ENCODE results near the gene KLHDC8B.

Gene KLHDC8B

DNA sequence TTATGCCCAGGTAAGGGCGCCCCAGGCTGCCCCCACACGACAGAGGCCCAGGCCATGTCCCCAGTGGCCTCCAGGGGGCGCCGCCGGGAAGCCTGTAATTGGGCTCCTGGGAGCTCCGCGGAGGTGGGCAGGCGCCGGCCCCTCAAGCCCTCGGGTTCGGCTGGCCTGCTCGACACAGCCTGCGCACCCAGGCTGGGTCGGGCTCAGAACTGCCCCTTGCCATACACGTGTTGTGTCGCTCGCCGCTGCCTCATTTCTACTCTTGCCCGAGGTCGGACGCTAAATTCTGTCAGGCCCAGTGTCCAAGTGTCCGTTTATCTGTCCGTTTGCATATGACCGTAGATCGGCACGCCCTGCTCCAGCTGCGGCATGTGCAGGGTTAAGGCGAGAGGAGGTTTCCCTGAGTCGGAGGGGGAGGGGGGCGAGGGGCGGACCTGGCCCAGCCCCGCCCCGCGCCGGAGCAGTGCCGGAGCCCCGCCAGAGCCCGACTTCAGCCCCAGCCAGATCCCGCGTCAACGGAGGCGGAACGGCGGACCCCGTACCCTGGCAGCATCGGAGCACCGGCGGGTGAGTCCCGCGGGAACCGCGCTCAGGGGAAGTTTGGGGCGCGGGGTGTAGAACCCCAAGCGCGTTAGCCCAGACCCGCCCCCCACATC, at the start of gene KLHDC8B:
Gene KLHDC8B, plus strand, starts transcription at position 480 of the 656 bp plus-strand sequence. CDS start 1,172 bp downstream, outside the sequence.
- peak; percentile 83 for DNase-seq

DNA sequence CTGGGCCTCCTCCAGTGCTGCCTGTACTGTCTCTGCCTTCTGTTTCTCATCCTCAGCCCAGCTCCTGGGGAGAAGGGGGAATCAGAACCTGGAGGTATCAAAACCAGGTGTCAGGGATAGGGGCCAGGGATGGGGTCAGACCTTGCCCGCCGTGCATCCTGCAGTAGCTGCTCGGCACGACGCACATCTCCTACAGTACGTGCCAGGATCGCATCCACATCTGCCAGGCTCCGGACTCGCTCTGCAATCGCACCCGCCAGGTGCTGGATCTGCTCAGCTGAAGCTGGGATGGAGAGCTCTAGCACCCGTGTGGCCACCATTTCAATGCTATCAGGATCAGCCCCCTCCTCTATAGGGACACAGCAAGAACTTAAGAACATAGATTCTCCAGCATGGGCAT, 49.4 kb upstream of the KLHDC8B start:
- no peak for DNase-seq

DNA sequence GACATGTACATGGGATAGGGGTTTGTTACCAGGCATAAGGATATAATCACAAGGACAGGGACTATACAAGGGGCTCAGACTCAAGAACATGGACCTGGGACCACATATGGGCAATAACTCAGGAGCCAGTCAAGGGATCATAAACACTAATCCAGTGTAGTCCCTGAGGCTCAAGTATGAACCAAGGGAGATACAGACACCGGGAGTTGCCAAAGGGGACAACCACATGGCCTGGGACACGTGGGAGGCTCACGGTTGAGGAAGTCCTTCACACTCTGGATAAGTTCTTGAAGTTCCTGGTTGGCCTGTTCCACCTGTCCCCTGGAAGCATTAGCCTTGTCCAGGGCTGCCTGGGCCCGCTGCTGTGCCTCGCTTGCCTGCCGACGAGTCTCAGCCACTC, 48.9 kb upstream of the KLHDC8B start:
- no peak for DNase-seq

DNA sequence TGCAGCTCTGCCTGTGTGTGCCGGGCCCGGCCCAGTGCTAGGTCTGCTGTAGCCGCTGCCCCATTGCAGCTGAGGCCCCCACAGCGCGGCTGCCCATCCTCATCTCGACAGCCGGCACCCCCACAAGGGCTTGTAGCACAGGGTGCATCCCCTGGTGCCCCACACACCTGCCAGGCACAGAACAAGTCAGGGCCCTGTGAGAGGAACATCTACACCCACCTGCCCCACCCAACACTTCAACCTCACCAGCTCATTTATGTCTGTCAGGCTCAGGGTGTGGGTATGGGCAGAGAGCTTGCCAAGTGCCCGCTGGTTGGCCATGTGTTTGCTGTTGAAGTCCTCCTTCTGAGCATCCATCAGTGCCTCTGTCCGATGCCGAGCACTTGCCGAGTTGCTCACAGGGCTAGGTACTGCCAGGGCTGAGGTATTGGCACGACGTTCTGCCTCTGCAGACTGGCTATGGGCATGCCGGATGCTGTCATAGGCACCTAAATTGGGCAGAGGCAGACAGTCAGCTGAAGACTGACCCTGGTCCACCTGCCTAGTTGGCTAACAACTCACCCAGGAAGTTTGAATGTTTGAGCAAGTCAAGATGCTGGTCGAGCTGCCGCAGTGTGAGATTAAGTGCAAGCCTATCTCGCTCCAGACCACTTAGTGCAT, 48.4 kb upstream of the KLHDC8B start:
- no peak for DNase-seq

DNA sequence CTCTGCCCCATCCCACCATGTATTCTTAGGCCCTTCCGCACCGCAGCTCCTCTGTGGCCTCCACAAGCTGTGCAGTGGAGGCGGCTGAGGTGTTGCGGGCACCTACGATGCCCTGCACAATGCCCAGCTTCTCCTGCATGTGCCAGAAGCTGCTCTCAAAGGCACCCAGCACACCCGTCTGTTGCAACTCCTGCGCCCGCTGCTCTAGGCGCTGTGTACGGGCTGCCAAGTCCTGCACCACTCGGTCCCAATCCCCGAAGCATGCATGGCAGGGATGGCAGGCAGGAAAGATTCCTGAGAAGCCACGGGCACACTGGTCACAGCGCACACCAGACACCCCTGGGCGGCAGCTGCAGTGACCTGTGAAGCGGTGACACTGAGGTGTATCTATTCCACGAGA, 47.7 kb upstream of the KLHDC8B start:
- DNase-seq = no peak

DNA sequence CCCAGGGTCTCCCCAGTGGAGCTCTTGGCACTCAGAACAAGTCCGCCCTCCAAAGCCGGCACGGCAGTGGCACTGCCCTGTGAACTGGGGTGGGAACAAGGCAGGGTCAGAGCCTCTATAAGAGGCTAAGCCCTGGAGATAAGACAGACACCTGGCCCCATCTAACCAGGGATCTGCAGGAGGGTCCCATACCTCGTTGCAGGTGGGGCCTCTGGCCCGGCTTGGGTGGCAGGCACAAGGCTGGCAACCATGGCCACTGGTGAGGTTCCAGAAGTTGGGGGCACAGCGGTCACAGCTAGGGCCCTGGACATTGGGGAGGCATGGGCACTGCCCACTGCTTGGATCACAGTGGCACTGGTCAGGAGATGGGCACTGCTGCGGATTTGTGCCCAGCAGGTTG, 47.2 kb upstream of the KLHDC8B start:
- DNase-seq = no peak

DNA sequence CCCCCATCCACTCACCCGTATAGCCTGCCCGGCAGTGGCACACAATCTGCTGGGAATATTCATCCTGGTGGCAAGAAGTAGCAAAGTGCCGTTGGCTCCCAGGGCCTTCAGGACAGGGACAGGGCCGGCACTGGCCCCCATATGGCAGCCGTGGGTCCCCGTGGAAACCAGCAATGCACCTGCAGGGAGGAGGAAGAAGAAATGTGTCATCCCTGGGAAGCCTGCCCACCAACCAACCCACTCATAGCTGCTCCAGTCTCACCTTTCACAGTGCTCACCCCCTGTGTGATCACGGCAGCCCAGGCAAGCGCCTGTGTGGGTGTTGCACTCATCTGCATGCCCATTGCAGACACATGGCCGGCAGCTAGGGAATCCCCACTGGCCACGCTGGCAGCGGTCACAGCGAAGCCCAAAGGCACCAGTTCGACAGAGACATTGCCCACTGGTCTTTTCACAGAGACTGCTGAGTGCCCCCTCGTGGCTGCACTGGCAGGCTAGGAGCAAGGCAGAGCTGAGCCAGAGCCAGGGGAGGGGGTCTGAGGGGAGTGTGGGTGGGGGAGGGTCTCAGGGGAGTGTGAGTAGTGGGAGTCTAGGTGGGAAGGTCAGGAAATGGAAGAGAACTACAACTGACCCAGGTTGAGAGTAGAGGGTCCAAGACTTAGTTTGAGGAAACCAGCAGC, 46.3 kb upstream of the KLHDC8B start:
- no peak for DNase-seq

DNA sequence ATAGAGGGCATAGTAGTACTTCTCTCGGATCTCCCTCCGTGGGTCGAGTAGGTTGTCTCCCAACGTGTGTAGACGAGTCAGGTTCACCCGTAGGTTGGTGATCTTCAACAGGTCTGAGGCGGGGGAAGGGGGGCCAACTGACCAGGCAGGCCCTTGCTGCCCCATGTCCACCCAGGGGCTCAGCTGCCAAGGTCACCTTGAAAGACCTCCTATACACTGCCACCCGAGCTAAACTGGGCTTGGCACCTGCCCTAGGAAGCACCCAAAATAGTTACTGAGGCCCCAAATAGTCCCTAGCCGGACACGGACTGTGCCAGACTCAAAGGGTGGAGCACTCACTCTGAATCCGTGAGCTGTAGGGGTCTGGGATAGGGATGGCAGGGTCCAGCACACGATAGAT, 40.4 kb upstream of the KLHDC8B start:
- DNase-seq = no peak

DNA sequence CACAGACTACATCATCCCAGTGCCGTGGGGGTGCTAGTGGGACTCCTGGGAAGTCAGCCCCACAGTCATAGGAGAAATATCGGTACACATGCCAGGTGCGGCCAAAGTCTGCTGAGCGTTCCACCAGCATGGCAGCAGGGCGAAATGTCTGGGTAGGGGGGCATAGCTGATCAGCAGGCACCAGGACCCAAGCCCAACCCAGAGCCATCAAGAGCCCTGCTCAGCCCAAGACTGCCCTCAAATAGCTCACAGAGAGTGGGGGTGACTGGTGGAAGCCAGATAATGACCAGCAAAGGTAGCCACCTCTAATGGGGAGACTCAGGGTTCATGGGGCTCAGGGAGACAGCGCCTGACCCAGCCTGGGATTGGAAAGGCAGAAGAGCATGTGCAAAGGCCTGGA, 39.8 kb upstream of the KLHDC8B start:
- DNase-seq = no peak

DNA sequence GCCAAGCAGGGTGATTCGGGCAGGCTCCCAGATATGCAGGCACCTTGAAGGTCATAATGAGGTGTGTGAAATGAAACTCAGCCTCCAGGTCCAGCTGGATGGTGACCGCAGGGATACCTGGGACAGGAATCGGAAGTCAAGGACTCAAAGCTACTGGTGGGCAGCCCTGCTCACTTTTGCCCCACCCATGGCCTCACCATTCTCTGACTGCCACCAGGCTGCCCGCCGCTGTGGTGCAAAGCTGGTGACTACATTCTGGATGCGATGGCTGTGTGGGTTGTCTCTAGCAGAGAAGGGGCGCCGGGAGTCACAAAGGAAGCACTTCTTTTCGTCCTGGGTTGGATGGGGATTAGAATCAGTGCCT, 39.3 kb upstream of the KLHDC8B start:
- no peak for DNase-seq

DNA sequence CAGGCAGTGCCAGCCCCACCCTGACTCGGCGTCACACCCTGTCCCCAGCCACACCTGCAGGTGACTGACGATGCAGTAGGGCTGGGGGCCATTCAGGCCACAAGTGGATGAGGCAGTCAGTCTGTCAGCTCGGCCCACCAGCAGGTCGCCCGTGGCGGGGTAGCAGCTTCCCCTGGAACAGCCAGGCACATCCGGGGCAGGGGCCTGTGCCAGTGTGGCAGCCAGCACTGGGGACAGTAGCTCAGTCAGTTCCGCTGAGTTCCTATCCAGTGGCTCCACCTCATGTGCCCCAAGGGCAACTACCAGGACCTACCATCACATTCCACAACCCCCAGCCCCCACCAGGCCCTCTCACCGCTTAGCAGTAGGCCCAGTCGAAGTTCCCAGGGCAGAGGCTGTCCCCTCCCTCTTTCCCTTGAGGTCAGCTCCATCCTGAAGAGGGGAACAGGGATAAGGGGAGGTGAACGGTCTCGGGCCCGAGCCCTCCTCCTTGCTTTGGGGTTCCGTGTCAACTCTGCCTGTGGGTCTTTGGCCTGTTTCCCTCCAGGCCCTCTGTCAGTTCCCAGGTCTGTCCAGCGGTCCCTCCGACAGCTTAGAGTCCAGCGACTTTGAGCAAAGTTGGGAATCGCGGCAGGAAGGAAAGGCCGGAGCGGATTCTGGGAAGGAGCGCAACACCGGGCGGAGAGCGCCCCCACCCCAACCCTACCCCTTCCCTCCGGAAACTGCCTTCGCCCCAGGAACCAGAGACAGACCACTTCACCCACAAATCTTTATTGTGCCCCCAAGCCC, 38.8 kb upstream of the KLHDC8B start, which contains the start of gene LAMB2:
Gene LAMB2, minus strand, starts transcription at position 614 of the 789 bp plus-strand sequence. Its CDS starts 183 bp downstream, at position 431.
- DNase-seq = no peak

DNA sequence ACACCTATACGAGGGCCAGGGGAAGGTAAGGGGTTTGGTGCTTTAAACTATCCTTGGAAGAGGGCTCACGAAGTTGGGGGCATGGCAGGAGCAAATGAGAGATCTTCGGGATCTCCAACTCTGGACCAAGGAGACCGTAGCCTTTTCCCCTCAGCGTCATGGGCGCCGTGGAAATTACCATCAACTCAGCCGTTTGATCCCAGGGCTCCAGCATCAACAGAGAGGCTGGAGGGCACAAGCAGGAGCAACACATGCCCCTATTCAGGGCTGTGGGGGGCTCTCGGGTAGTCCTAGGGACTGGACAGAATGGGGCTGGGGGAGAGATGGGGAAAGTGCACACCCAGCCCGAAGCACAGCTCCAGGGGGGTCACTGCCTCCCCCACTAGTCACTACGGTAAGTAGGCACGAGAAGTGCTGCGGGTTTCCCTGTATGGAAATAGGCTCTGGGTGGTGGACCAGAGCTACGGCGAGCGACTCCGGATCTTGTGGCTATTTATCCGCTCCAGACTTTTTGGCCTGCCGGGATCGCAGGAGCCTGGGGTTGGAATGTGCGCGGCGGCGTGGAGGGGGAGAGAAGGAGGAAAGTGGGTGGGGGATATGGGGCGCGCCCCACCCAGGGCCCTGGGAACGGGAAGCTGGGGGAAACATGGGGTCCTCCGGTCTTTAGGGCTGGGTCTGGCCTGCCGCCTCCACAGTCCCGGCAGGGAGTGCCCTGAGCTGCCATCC, 38.0 kb upstream of the KLHDC8B start:
- no peak for DNase-seq

DNA sequence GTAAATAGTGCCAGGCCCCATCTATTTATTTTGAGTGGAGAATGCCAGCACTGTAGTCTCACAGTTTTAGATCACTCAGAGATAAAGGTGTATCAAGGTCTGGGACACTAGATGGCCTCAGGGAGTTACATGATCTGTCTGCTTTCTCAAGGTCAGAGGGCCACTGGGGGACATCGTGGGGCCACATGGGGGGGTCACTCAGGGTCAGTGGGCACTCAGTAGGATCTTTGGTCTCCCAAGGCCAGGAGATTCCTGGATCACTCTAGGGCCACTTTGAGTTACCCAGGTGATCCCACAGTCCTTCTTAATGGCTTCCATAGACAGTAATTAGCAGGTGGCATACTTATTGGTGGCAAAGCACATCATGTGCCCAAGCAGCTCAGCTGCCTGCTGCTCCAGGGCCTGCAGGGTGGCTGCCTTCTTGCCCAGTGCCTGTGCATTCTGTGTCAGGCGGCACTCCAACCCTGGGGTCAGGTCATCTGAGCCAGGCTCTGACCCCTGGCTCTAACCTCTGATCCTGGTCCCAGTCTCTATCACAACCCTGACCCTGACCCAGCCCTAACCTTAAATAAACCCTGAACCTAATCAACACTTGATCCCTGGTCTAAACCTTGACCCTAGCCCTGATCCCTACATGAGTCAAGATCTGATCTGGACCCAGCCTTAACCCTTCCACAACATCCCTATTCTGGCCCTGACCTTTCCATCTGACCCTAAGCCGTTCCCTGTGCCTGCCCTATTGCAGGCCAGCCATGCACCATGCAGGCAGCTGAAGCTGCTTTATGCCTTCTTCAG, 36.7 kb upstream of the KLHDC8B start:
- DNase-seq = no peak

DNA sequence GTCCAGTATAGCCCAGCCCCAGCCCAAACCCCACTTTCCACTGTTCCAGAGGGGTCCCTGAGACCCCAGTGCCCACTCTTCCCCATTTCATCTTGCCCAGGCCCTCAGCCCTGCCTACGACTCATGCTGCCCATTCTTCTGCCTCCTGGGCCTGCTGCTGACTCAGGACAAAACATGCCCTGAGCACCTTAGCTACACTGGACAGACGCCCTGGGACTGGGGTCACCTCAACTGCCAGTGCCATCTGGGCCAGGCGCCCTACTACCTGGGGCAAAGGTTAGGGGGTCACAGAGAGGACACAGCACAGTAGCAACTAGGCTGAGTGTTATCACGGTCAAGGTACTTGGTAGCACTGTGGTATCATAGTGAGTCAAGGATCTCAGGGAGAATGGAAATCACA, 35.9 kb upstream of the KLHDC8B start:
- no peak for DNase-seq

DNA sequence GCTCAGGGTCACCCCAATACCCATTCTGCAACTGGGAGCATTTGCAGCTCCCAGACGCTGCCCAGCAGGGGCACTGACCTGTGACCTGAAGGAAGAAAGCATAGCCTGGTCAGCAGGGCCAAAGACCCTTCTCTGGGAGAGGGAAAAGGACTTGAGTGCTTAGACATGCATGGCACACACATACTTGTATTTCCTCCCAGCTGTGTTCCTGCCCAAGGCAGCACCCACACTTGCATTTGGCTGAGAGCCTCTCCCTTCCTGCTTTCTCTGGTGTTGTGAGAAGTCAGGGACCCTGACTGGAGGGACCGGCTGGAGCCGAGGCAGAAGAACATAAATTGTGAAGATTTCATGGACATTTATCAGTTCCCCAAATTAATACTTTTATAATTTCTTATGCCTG, 31.3 kb upstream of the KLHDC8B start:
- DNase-seq = no peak

DNA sequence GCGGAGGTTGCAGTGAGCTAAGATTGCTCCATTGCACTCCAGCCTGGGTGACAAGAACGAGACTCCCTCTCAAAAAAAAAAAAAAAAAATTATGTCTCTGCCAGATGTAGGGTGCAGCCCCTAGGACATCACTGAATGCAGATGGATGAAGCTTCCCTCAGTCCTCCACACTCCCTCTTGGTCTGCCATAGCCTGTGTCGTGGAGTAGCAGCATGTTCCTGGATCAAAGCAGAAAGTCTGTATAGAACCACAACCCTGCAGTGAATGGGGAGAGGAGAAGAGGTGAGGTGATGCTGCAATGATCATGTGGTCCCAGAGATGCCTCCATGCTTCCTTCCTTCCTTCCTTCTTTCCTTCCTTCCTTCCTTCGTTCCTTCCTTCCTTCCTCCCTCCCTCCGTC, 23.2 kb upstream of the KLHDC8B start:
- no peak for DNase-seq

DNA sequence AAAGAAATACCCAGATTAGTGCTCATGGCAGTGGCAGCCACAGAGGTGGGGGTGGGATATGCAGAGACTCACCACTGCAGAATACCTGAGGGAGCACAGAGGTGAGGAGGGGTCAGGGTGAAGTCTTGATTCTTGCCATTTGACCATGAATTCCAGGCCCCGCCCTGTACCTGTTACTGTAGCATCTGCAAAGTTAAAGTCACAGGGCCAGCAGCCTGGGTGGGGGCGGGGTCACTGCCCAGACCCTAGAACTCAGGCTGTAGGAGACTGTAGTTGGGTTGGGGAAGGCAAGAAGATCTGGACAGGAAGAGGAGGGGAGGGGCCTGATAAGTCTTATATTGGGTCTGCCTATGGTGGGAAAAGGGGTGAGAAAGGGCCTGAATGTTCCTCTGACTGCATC, 19.8 kb upstream of the KLHDC8B start:
- DNase-seq = no peak

DNA sequence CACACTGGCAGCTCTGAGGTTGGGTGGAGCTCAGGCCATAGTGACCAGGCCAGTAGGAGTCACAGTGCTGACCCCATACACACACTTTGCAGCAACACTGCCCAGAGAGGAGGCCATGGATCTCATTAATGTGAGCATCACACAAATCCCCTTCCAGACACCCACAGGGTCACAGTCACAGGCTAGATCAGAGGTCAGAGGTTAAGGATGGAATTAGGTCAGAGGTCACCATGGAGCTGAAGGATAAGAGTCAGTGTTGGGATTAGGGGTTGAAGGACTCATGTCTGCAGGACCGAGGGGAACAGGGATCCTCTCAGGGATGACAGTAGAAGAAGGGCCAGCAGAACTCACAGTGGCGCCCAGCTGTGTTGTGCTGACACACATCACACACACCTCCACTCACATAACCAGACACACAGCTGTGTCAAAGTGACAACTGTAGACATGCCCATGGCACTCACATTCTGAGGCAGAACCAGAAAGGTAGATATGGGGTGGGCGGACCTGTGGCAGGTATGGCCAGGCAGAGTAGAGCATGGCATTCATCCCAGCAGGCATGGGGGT, 18.0 kb upstream of the KLHDC8B start:
- DNase-seq = no peak

DNA sequence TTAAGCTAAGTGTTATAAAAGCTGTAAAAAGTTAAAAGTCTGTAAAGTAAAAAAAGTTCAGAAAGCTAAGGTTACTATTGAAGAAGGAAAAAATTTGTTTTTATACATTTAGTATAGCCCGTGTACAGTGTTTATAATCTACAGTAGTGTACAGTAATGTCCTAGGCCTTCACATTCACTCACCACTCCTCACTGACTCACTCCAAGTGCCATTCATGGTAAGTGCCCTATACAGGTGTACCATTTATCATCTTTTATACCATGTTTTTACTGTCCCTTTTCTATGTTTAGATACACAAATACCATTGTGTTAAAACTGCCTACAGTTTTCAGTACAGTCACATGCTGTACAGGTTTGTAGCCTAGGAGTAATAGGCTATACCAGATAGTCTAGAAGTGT, 14.1 kb upstream of the KLHDC8B start:
- DNase-seq = no peak

DNA sequence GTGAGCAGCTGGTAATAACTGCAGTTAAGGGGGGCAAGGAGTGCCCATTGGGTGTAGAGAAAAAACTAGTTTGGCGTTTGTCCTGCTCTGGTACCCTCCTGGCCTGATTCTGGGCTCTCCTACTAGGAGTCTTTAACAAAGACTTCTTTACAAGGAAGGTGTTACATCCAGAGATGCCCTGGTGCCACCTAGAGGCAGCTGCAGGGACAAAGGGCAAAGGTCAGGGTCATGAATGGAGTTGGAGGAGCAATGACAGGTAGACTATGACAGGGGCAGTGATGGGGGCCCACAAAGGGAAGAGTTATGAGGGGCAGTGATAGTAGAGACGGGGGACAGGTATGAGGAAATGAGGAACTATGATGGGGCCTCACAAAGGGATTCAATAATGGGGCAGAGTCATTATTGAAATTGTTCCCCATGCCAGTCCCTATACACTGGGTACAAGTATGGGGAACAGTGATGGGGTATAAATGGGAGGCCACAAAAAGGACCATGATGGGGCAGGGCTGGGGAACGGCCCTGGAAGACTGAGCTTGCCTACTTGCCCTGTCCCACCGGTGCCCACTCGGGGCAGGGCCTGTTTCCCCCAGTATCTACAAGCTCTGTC, 13.2 kb upstream of the KLHDC8B start:
- peak; percentile 75 for DNase-seq

DNA sequence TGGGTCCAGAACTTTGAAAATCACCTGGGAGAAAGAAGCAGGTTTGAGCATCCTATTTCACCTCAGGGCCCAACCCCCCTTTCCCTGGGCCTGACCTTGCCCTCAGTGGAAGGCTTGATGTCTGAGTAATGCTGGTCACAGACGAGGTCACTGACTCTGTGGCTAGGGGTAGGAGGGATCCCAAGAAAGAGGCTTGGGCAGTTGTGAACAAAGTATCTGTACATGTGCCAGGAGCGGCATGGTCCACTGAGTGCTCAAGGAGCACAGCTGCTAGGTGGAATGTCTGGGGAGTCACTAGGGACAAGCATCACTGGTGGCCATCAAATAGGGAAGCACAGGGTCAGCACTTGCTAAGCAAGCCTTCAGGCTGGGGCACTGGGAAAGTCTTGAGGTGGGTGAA, 12.6 kb upstream of the KLHDC8B start:
- DNase-seq = no peak

Measured in CD4-positive, alpha-beta T cell treated with Interleukin-10 for 1 hour (primary cell).